ENCODE results near the gene NDUFB10.

GRCh38 chr16:1946495-1947368 lies 12.6 kb upstream of the NDUFB10 start:
- TF ChIP-seq EP300 (conservative IDR thresholded peaks at IDR 0.05; ENCODE audit: poor library complexity, severe bottlenecking): no peak
- TF ChIP-seq CTCF (IDR thresholded peaks at IDR 0.05; ENCODE audit: poor library complexity, severe bottlenecking): no peak
- no peak for TF ChIP-seq EZH2 (IDR thresholded peaks at IDR 0.05; ENCODE audit: borderline replicate concordance, insufficient read depth, low read length, poor library complexity, severe bottlenecking)
